Activated CD4-positive, alpha-beta T cell treated with anti-CD3 and anti-CD28 coated beads, Interleukin-2, Interleukin-6, amounts not matched to agents 100 ng/mL and 50 ng/mL, durations not matched to agents 16 hours and 8 hours (primary cell): ENCODE results near the gene ITGB2.

Experiments
- DNase-seq: peaks from one replicate; pipeline ENCODE4 v3.0.0-alpha.2; 2020

The ITGB2 gene

DNA sequence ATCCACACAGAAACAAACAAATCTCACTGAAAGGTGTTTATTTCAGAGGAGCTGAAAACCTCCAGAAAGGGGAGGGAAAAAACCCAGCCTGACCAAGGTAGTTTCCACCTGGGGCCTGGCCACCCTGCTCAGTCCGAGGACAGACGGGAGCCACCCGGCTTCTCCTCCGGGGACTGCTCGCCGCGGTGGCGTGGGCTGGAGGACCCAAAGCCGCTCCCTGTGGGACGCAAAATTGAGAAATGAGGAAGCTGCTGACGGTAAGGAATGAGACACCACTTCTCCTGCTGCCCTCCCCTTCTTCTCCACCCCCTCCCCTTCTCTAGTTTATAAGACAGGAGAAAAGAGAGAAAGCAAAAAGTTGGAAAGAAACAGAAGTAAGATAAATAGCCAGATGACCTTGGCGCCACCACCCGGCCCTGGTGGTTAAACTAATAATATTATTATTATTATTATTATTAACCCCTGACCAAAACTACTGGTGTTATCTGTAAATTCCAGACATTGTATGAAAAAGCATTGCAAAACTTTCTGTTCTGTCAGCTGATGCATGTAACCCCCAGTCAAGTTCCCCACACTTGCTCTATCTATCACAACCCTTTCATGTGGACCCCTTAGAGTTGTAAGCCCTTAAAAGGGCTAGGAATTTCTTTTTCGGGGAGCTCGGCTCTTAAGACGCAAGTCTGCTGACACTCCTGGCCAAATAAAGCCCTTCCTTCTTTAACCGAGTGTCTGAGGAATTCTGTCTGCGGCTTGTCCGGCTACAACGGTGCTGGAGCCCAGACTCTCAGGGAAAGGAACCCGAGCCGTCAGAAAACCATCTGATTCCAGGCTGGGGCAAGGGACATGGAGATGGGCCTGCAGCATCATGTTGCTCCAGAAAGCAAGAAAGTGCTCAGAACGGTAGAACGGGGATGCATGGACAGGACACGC, 12.5 kb downstream of the ITGB2 start:
- no peak for DNase-seq

DNA sequence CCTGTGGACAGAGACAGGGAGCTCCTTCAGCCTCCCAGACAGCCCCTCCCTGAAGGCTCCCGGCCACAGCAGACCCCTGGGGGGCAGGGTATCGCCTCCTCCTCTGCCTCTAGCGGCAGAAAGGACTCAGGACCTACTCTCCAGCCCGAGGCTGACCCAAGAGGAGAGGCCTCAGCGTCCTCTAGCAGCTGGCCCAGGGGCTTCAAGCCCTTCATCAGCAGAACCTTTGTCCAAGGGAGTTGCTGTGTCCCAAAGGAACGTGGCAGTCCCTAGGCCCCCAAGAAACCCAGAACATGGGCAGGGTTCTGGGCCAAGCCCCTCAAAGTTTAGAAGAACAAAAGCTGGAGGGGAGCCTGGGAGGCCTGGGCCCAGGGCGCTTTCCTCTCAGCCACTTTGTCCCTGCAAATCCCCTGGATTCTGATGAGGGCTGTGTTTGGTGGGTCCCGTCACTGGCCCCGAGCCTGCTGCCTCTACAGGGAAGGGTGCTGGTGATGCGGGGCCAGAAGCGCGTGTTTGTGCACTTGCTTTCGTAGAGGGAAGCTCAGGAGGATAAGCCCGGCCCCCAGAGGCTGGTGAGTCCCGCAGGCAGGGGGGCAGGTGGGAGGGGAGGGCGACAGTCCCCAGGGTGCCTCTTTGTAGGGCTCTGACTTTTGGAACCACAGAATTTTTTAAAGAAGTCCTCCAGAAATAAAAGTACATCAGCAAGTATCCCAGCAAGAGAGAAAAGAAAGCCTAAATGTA, 13.3 kb downstream of the ITGB2 start:
- DNase-seq: no peak

DNA sequence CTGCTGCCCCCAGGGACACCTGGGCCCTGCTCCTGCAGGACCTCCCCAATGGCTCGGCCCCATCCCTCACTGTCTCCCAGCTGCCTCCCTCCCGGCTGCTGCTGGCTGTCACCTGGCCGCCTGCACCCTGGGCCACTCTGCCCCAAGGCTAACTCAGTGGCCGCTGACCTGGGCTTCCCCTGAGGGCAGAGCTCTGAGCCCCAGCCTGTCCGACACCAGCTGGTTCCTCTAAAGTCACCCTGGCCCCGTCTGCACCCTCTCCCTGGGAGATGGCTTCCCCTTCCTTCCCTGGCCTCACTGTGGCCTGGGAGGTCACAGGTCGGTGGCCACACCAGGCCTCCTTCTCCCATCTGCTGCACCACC, 15.0 kb downstream of the ITGB2 start:
- DNase-seq: no peak

DNA sequence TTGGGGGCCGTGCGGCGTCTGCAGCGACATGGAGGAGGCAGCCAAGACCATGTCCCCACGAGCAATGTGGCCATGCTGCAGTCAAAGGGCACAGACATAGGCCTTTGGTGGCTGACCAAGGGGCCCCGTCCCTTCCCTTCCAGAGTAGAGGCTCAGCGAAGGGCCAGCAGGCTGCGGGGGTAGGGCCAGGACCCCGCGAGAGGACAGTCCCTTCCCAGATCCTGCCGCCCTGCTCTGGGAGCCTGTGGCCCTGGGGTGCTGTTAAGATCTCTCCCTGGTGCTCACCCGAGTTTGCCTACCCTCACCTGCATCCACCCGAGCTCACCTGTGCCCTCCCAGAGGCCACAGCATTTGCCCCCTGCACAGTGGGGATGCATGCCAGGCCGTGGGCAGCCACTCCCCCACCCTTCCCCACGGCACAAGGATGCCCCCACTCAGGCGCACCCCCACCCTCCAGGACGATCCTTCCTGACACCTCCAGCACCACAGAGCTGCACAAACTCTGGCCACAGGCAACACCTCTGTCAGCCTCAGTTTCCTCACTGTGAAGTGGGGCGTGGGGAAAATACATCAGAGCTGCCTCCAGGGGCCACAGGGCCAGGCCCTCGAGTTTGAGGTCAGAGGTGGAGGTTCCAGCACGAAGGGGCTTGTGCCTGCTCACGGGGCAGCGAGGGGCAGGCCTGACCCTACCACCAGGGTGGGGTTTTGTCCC, 15.5 kb downstream of the ITGB2 start:
- DNase-seq: no peak

DNA sequence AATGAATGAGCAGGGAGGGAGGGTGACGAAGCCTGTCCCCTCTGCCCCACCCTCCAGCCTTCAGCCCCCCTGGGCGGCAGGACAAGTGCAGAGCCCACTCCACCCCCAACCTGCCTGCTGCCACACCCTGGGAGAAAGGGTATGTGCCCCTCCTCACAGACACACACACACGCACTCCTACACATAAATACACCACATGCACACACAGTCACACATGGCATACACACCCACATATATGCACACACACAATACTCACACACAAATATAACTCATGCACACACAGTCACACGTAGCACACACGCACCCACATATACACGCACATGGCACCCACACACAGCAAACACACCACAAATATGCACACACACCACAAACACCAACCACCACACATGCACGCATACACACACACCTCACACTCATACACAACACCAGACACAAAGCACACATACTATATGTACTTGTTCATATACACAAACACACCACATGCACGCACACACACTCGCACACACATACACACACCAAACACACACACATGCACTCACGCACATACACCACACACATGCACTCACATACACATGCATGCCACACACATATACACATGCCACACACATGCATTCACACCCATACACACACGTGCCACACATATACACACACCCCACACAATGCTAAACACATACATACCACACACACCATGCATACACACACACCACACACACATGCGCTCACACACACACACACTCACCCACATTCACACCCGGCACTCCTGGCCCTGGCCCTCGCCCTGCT, 16.4 kb downstream of the ITGB2 start:
- no peak for DNase-seq

DNA sequence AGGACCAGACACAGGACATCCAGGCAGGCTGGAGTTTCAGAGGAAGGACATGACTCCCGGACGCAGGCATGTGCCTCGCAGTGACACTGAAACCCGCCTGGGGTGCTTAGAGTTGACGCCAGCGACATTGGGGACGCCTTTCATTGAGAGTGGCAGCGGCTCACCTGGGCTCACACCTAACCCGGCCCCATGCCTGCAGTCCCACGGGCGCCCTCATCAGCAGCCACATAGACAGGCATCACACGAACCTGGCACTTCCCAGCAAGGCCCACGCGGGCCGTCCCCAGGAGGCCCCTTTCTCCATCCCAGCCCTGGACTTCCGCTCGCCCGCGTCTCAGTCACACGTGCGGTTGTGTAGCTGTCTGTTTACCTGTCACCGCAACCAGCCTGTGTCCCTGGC, 17.0 kb downstream of the ITGB2 start:
- no peak for DNase-seq

DNA sequence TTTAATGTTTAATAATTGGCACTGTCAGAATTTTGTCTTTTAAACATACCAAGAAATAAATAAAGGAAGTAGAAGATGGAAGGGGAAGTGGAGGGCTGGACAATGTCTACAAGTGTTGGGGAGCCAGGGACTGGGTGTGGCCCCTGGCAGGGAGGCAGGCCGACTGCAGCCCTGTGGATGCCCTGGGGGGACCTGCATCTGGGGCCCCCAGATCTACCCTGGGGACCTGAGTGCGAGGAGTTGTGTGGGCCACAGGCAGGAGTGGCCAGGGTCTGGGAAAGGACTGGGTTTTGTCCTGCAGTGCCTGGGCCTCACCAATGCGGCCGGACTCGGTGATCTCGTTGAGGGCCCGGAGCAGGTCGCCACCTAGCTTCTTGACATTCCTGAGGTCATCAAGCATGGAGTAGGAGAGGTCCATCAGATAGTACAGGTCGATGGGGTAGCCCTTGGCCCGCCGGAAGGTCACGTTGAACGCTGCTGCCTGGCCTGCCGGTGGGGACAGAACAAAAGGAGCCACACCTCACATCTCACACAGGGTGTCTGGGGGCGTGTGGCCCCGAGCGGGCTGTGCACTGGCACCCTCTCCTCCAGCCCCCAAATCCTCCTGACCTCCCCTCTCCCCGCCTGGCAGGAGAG, 17.5 kb downstream of the ITGB2 start:
- DNase-seq: no peak

DNA sequence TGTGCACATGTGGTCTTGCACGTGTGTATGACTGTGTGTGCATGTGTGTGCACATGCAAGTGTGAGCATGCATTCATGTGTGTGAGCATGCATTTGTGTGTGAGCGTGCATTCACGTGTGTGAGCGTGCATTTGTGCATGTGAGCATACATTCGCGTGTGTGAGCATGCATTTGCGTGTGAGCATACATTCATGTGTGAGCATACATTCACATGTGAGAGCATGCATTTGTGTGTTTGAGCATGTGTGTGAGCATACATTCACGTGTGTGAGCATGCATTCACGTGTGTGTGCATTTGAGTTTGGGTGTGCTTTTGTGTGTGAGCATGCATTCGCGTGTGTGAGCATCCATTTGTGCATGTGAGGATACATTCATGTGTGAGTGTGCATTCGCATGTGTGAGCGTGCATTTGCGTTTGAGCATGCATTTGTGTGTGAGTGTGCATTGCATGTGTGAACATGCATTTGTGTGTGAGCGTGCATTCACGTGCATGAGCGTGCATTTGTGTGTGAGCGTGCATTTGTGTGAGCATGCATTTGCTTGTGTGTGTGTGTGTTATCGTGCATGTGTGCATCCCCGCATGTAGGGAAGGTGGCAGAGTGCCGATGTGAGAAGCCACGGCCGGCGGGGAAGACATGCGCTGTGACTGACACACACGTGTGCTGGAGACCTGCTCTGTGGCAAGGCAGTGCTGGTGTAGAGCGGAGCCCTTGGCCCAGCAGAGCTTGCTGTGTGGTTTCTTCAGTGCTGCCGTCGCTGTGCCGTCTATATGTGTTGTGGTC, 18.2 kb downstream of the ITGB2 start:
- no peak for DNase-seq

DNA sequence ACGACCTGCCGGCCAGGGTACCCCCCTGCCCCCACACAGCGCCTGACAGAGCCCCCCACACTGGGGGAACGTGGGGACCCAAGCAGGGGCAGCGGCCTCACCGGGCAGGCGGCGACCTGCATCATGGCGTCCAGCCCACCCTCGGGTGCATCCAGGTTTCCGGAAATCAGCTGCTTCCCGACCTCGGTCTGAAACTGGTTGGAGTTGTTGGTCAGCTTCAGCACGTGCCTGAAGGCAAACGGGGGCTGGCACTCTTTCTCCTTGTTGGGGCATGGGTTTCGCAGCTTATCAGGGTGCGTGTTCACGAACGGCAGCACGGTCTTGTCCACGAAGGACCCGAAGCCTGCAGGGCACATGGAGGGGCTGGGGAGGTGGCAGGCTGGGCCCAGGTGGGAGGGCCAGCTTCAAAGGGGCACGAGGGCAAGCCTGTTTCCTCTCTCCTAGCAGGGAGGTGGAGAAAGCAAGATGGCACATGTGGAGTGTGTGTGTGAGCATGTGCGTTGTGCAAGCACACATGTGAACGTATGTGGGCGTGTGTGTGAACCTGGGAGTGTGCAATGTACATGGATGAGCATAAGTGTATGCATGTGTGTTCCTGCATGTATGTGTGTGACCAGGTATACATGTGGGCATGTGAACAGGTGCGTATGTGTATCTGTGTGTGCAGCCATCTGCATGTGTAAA, 19.2 kb downstream of the ITGB2 start:
- no peak for DNase-seq

DNA sequence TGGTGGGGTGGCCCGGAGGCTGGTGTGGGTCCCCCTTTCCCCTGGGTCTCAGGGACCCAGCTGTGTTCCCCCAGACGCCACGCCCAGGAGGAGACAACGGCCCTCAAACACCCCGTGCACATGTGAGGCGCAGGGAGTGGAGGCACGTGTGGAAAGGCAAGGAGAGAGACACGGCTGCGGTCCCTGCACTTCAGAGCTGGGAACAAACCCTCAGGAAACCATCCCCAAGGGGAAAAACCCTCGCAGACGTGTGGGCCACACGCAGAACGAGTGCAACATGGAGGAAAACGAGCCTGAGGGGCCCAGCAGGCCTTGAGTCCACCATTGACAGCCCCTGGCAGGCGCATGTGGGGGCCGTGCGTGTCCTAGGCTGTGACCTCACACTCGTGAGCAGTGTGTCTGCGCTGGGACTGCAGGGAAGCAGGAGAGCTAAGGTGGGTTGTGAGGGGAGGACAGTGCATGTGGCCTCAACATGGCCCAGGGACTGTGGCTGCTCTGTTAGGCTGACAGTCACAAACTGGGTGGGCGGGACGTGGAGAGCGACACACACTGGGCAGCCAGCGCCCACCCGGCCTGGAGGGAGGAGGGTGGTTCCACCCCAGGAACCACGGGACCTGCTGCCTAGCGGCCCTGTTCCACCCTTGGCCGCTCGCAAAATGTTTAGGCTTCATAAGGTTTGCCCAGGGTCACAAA, 20.0 kb downstream of the ITGB2 start:
- DNase-seq: no peak

DNA sequence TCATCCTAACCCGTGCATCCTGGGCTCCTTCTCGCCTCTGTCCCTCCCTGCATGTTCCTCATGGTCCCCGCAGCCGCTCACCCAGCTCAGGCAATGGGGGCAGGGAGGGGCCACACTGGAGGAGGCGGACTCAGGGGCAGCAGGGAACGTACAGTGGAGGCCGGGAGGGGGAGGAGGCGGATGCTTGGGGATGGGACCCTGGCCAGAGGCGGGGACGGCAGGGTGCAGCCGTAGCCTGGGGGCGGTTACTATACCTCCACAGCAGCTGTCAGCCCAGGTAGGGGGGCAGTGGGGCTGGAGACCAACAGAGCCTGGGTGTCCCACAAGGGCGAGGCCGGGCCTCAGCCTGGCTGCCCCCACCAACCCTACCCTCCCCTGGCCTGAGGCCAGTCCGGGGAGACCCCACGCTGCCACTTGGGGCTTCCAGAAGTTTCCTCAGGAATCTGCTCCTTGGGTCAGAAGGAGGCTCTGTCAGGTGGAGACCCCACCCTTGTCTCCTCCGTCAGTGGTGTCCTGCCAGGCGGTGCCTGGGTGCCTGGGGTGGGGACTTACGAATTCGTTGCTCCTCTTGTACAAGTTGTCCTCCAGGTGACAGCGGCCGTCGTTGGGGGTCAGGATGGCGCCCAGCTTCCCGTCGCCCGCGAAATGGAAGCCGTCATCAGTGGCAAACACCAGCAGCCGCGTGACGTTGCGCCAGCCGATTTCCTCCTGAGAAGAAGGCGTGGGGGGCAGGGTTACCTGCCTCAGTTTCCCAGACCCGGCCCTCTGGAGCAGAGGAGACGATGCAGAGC, 20.7 kb downstream of the ITGB2 start:
- no peak for DNase-seq

DNA sequence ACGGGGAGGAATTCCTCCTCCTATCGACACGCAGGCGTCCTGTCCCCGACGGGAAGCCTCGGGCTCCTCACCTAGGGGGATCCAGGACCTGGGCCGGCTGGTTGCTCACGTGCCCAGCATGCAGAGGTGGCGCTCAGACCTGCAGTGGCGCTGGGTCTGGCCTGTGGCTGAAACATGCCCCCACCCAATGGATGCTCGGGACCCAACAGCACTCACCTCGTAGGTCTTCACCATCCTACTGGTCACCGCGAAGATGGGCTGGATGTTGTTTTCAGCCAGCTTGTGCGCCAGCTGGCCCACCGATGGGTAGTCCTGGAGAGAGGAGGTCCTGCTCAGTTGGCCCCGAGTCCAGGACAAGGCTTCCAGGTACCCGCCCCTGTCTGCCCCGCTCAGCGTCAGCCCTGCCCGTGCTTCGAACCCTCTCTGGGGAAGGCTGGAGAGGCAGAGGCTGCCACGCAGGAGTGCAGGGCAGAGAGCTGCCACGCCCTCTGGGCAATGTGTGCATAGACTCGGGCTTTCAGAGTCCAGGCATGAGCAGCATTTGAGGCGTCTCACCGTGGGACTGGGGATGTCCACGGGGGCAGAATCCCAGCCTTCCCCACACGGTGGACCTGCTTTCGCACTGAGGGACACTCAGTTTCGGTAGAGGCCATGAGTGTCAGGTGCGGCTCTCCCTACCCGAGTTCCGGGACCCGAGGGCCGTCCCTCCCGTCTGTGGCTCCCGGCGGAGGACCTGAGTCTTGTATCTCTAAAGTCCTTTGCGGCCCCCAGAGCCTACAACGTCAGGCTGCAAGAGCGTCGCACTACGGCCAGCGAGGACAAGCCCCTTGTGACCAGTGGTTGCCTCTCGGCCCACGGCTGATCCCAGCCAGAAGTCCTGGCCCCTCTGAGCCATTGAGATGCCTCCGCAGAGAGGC, 21.6 kb downstream of the ITGB2 start:
- no peak for DNase-seq

DNA sequence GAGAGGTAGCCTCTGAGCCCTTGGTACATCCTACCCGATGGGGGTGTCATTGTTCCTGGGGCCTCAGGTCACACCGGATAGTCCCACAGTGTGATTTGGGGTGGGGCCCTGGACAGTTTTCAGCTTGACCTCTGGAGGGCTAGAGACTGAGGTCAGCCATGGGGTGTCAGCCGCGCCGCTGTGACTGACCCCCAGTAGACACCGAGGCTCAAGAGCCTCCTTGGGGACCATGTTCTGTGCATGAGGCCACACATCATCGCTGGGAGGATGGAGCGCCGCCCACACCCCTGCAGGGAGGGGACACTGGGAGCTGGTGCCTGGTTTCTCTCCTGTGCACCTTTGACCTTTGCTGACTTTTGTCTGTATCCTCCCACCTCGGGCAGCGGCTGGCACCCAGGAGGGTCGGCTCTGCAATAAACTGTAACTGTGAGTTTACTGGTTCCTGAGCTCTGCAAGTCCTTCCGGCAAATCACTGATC, 22.6 kb downstream of the ITGB2 start:
- no peak for DNase-seq

DNA sequence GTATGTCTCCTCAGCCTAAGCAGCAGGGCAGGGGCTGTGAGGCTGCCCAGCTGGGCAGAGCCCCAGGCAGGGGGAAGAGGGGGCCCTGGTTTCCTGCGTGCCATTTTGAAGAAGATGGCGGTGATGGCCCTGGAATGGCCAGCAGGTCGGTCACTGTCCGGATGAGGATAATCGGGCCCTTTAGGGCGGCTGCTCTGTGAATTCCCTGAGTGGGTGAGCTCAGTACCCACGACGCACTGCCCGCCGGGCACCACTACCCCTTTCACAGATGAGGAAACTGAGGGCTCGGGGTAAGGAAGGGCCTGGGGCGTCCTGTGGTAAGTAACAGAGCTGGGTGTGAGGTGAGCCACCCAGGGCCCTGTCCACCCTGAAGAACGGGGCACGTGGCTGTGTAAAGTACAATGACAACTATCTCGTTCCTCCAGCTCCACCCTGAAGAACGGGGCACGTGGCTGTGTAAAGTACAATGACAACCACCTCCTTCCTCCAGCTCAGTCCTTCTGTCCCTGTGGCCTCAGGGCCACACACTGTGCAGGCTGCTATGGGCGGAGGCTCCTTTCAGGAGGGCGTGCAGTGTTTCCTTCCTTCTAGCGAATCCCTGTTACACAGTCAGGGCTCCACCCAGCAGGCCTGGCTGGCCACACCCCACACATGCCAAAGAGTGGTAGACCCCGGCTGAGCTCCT, 23.2 kb downstream of the ITGB2 start:
- DNase-seq: no peak

DNA sequence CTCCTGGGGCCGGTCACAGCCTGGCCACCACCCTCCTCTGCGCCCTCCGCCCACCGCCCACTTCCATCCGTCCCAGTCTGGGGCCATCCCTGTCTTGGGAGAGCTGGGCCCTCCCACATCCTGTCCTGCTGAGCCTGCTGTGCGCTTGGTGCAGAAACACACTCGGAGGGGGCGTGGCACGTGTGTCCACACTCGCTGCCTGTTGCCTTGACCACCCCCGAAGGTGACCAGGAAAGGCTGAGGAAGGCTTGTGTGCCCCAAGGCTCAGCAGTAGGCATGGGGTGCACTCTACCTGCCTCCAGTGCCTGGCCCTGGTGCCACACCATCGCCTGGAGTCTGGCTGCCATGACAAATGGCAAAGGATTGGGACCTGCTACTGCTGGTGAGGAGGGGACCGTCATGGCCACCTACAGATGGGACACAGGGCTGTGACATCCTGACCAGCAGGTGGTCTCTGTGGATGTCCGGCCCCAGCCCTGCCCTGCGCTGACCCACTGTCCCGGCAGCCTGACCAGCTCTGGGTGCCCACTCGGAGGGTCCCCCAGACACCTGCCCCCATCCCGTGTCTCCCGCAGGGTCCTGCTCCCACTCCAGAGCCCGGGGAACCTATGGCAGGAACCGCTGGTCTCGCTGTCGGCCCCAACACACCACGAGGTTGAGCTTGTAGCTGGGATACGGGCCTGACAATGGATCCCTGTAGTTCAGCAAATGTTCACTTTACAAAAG, 24.0 kb downstream of the ITGB2 start:
- no peak for DNase-seq

DNA sequence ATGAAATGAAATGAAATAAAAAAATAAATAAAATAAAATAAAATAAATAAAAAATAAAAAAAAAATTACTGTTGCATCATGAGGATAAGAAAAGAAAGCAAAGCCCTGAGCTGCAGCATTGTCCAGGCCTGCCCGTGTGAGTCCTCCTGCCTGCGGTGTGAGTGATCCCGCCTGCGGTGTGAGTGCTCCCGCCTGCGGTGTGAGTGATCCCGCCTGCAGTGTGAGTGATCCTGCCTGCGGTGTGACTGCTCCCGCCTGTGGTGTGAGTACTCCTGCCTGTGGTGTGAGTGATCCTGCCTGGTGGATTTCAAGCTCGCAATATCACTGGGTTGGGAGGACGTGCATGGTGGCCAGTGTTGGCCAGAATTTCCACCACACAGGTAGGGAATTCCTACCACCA, 24.8 kb downstream of the ITGB2 start:
- no peak for DNase-seq
